GM10248 (cell line): Measurements from ENCODE around the gene ALX4.

Source experiments
- CTCF ChIA-PET: fragments of 300-600 bp; sonication (Branson Sonifier 250); formaldehyde crosslinking; extraction: SDS; loops from one replicate; lab custom pipeline; 2021; ENCODE audit warnings: antibody characterized with exemption; lab: Yijun Ruan, JAX
- POLR2A ChIA-PET: fragments of 350-650 bp; sonication (Branson Sonifier 250); formaldehyde crosslinking; extraction: SDS; loops from one replicate; lab custom pipeline; 2020; ENCODE audit warnings: antibody characterized with exemption; lab: Yijun Ruan, JAX
- DNase-seq: peaks from one replicate; pipeline ENCODE4 v3.0.0; 2012; ENCODE audit errors: extremely low spot score
- TF ChIP-seq, protein P1 (sequence below): IDR thresholded peaks from 2 replicates; pipeline ENCODE4 v1.5.1; 2012; ENCODE audit warnings: mild to moderate bottlenecking, low read depth; ENCODE audit errors: extremely low read depth, missing control alignments, control extremely low read depth

Gene ALX4

DNA sequence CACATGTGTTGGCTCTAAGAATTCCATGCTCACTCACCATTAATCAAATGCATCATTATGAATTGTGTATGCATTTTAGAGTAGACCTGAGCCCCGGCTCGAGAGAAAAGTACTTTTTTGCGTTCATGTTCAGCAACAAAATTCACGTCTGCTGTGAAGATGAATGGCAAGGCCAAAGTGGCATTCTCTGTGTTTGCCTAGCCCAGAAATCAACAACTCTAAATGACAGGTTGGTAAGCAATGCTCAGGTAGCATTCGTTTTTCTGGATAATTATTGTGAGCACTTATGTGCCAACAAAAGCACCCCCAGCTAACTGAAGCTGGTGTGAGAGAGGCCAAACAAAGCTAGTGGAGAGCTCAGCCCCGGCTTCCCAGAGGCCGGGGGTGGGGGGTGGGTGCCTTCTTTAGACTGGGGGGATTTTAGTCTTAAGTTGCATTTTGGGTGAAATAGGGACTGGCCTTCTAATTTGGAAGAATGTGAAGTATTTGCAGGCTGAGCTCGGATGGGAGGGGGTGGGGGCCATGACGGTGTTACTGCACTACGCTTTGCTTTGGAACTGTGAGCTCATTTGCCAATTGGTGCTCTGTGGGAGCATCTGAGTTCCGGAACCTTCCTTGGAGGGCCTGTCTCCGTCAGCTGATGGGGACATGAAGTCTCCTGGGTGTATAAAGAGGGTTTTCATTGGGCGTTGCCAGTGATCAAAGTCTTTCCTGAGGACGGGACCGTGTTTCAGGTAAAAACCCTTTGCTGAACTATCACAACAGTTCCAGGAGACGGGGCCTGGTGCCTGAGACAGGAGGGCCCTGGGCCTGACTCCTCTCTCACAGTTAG is 29.0 kb upstream of the ALX4 start:
- POLR2A ChIA-PET = no interaction called here
- CTCF ChIA-PET = interaction anchor here (1.0 kb wide), 1 partner anchor 573 kb away, joined by 3 read pairs; no protein-coding TSS in a partner anchor
- TF ChIP-seq, protein P1, sequence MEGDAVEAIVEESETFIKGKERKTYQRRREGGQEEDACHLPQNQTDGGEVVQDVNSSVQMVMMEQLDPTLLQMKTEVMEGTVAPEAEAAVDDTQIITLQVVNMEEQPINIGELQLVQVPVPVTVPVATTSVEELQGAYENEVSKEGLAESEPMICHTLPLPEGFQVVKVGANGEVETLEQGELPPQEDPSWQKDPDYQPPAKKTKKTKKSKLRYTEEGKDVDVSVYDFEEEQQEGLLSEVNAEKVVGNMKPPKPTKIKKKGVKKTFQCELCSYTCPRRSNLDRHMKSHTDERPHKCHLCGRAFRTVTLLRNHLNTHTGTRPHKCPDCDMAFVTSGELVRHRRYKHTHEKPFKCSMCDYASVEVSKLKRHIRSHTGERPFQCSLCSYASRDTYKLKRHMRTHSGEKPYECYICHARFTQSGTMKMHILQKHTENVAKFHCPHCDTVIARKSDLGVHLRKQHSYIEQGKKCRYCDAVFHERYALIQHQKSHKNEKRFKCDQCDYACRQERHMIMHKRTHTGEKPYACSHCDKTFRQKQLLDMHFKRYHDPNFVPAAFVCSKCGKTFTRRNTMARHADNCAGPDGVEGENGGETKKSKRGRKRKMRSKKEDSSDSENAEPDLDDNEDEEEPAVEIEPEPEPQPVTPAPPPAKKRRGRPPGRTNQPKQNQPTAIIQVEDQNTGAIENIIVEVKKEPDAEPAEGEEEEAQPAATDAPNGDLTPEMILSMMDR = no peak
- no peak for DNase-seq

DNA sequence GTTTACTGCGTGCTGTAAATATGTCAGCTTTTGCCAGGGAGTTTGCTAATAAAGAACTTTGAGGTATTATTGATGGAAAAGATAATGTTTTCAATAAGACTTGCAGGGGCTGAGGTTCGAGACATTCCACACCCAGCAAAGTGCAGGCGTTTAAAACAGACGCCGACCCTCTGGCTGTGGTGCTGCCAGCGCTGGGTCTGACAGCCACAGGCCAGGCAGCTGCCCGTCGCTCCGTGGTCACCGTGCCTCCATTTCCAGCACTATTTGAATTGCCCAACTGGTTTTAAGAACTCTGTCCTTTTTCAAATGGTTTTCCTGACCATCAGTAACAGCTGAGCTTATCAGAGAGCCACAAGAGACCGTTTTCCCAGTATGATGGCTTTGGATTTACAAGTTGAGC is 28.1 kb upstream of the ALX4 start:
- TF ChIP-seq, protein P1 = no peak
- ChIA-PET POLR2A (no interaction called here), CTCF (no interaction called here)
- no peak for DNase-seq

DNA sequence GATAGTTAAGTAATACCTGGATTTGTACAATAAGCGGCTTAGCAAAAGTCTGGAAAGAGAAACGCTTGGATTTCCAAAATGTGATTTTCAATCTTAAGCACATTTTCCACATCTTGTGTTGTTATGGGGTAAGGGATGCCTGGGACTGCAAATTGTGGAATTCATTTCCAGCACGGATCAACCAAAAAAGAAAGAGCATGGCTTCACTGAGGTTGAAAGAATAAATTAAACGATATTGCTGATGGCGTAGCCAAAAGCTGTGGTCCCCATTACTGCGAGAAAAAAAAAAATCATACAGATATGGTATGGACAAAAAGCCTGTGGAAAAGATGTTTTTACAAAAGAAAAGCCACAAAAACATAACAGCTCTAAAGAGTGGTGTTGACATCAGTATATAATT is 26.0 kb upstream of the ALX4 start:
- POLR2A ChIA-PET = no interaction called here
- no peak for DNase-seq
- TF ChIP-seq, protein P1 = no peak
- CTCF ChIA-PET = no interaction called here

DNA sequence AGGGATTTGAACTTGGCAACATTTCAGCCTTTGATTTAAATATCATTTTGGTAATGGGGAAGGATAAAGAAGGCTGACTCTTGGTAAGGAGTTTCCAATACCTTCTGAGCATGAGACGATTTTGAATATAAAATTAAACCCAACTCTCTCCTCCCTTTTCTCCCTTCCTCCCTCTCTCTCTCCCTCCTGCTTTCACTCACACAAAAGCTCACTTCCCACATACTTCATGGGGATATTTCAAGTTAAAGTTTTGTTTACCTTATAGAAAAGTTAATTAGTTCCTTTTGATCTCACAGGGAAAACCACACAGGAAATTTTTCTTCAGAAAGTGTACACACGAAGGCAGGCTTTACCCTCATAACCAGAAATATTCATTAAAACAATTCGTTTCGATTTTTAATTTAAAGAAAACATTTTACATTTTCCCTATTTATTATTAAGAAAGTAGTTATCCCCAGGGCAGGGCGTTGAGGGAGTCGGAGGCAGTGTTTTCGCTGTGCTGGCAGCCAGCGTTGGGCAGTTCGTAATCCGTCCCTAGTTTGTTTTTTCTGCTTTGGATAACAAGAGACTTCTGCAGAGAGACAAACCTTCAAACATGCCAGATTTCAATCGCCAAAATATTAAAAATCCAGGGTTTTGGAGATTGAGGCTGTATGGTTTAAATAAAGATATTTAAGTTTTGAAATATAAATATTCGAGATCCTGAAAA is 25.3 kb upstream of the ALX4 start:
- TF ChIP-seq, protein P1 = no peak
- ChIA-PET POLR2A (no interaction called here), CTCF (interaction anchor here (0.9 kb wide), 1 partner anchor 196 kb away, joined by 3 read pairs; no protein-coding TSS in a partner anchor)
- no peak for DNase-seq

DNA sequence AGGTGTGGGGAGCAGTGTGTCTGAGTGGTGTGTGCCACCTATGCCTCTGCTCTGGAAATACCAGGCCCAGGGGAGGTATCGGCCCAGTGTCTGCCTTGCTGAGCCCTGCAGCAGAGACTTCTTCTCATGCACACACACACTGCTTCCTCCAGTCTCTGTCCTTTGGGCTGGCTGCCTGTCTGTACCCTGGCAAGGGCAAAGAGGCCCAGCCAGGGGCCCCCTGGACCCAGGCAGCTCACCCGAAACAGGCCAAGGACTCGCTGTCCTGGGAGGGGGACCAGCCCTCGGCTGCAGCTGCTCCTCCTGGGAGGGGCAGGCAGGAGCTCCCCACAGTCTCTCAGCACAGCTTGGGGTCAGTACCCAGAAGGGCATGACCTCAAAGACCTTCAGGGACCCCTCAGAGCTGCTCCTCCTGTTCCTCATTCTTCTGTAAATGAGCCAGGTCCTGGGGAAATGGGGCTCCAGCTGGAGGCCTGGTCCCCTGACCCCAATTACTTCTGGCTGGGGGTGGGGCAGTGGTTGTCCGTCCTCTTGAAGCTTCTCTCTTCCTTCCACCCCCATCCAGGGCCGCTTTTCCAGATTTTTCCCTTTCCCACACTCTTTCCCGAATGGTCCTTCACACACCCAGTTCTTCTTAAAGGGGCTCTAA is 24.5 kb upstream of the ALX4 start:
- DNase-seq = no peak
- POLR2A ChIA-PET = no interaction called here
- TF ChIP-seq, protein P1 = no peak
- CTCF ChIA-PET = interaction anchor here (0.9 to 2.6 kb wide), 3 partner anchors 16 to 195 kb away, joined by 3 to 6 read pairs (median 3); no protein-coding TSS in a partner anchor

DNA sequence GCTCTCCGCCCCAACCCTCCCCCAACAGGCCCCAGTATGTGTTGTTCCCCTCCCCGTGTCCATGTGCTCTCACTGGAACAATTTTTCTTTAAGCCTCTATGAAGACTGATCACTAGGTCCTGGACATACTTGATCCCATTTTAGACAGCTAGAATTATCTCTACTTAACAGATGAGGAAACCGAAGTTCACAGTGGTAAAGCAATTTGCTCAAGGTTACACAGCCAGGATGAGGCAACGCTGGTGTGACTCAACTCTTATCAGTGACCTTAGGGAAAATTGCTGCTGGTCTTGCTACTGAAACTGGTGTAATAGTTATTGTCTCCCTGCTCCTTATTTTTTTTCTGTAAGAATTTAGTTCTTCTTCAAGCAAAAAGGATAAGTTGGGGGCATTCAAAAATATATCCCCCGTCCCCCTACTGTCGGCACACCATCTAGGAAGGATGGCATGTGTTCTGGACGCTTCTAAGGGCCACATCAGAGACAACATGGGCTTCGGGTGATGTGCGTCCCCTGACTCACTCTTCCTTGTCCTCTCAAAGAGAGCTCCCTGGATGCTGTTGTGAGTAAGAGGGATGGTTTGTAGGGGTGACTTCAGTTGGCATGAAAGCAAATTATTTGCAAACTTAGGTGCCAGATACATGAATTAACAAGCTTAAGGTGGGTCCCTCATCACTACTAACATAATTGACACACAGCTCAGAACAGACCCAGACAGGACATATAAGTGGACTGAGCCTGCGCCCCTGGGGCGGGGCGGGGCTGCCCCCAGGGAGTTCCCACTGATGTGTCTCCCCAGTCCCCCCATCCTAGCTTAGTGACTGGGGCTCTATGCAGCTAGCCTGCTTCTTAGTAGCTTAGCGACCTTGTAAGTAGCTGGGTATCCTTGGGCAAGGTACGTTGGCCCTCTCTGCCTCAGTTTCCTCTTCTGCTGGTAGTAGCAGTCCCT is 23.6 kb upstream of the ALX4 start:
- POLR2A ChIA-PET = no interaction called here
- CTCF ChIA-PET = interaction anchor here (1.1 to 2.6 kb wide), 2 partner anchors 15 to 44 kb away, joined by 3 to 6 read pairs; no protein-coding TSS in a partner anchor

More for the DNA sequence above, 23.6 kb upstream of the ALX4 start:
- TF ChIP-seq, protein P1 = no peak
- DNase-seq = no peak
